HEK293 (cell line): ENCODE measurements around the gene RAC2.

Experiments used
- ATF2 ChIP-seq: fragments of 450-650 bp; formaldehyde crosslinking; IDR thresholded peaks from 2 replicates; pipeline ENCODE4 v1.5.1; 2016; ENCODE audit warnings: missing biosample characterization, missing genetic modification characterization, low read depth
- MYNN ChIP-seq: fragments of 450-650 bp; formaldehyde crosslinking; IDR thresholded peaks from 2 replicates; pipeline ENCODE4 v1.5.1; 2016; ENCODE audit warnings: missing biosample characterization, missing genetic modification characterization, borderline replicate concordance
- PRDM4 ChIP-seq: fragments of 450-650 bp; formaldehyde crosslinking; IDR thresholded peaks from 2 replicates; pipeline ENCODE4 v1.5.1; 2017; ENCODE audit warnings: missing biosample characterization, missing genetic modification characterization
- SETDB1 ChIP-seq: IDR thresholded peaks from one replicate; pipeline ENCODE4 v1.6.1; 2017; ENCODE audit warnings: mild to moderate bottlenecking, low read length, moderate library complexity, mixed read lengths; ENCODE audit not compliant: insufficient read length
- TCF7L2 ChIP-seq: IDR thresholded peaks from 2 replicates; pipeline ENCODE4 v1.6.1; 2011; ENCODE audit warnings: low read depth, mild to moderate bottlenecking, inconsistent platforms, low read length, moderate library complexity, borderline replicate concordance
- ZBTB20 ChIP-seq: fragments of 450-650 bp; formaldehyde crosslinking; IDR thresholded peaks from 2 replicates; pipeline ENCODE4 v1.5.1; 2016; ENCODE audit warnings: missing biosample characterization, missing genetic modification characterization
- ZBTB26 ChIP-seq: fragments of 450-650 bp; formaldehyde crosslinking; optimal IDR thresholded peaks from 2 replicates; pipeline ENCODE3; 2016; ENCODE audit warnings: missing biosample characterization, mild to moderate bottlenecking, missing genetic modification characterization
- ZBTB7A ChIP-seq: fragments of 450-650 bp; formaldehyde crosslinking; IDR thresholded peaks from 2 replicates; pipeline ENCODE4 v1.5.1; 2016; ENCODE audit warnings: low read depth, missing biosample characterization, missing genetic modification characterization
- ZBTB8A ChIP-seq: fragments of 450-650 bp; formaldehyde crosslinking; IDR thresholded peaks from 2 replicates; pipeline ENCODE4 v1.5.1; 2016; ENCODE audit warnings: missing biosample characterization, missing genetic modification characterization
- ZFHX2 ChIP-seq: fragments of 450-650 bp; formaldehyde crosslinking; conservative IDR thresholded peaks from 2 replicates; pipeline ENCODE4 v1.5.1; 2016; ENCODE audit warnings: missing biosample characterization, missing genetic modification characterization
- ZNF311 ChIP-seq: fragments of 450-650 bp; formaldehyde crosslinking; IDR thresholded peaks from 2 replicates; pipeline ENCODE4 v1.5.1; 2017; ENCODE audit warnings: missing biosample characterization, missing genetic modification characterization, borderline replicate concordance
- ZNF639 ChIP-seq: fragments of 450-650 bp; formaldehyde crosslinking; IDR thresholded peaks from 2 replicates; pipeline ENCODE4 v1.5.1; 2016; ENCODE audit warnings: missing biosample characterization, missing genetic modification characterization
- ZNF776 ChIP-seq: fragments of 450-650 bp; formaldehyde crosslinking; IDR thresholded peaks from 2 replicates; pipeline ENCODE4 v1.5.0; 2017; ENCODE audit warnings: missing biosample characterization, missing genetic modification characterization, borderline replicate concordance

- no peak for TF ChIP-seq ZNF311
- no peak for TF ChIP-seq ZNF639 (tag by site-specific recombination)
- no peak for TF ChIP-seq ZBTB8A
- TF ChIP-seq MYNN = no peak
- TF ChIP-seq ZBTB26 (tag by site-specific recombination) = no peak
- TF ChIP-seq ZNF776 (tag by site-specific recombination) = no peak
- no peak for TF ChIP-seq ZBTB20 (tag by site-specific recombination)
- TF ChIP-seq SETDB1 = no peak
- TF ChIP-seq TCF7L2 = no peak
- no peak for TF ChIP-seq PRDM4
- TF ChIP-seq ZBTB7A (tag by site-specific recombination) = no peak
- TF ChIP-seq ATF2 (tag by site-specific recombination) = no peak
- no peak for TF ChIP-seq ZFHX2 (tag by site-specific recombination)
Observed at GRCh38 chr22:37213218-37213855, 30.7 kb downstream of the RAC2 start.
